GM12892 (cell line): ENCODE data around the gene VDAC1.
"Not testable (repeated sequence)": the region's sequence is repeated elsewhere in the genome, so short reads cannot be mapped to it uniquely, and the experiment has no call there.

Source experiments
- DNase-seq: peaks from one replicate; pipeline ENCODE4 v3.0.0; 2011; ENCODE audit not compliant: insufficient read length
- FAIRE-seq: peaks from 2 replicates; lab custom pipeline; 2011; peaks lifted over from hg19 to GRCh38; lab: Jason Lieb, UNC
- POLR2A ChIP-seq: IDR thresholded peaks from 2 replicates; pipeline ENCODE4 v1.6.1; 2011; ENCODE audit warnings: low read depth, low read length, control low read depth
- POLR2AphosphoS5 ChIP-seq: IDR thresholded peaks from 2 replicates; pipeline ENCODE4 v1.6.1; 2011; ENCODE audit warnings: low read depth, low read length, control low read depth
- TAF1 ChIP-seq: IDR thresholded peaks from 2 replicates; pipeline ENCODE4 v1.6.1; 2011; ENCODE audit warnings: low read depth, mild to moderate bottlenecking, control low read depth, low read length, borderline replicate concordance

The VDAC1 gene

DNA sequence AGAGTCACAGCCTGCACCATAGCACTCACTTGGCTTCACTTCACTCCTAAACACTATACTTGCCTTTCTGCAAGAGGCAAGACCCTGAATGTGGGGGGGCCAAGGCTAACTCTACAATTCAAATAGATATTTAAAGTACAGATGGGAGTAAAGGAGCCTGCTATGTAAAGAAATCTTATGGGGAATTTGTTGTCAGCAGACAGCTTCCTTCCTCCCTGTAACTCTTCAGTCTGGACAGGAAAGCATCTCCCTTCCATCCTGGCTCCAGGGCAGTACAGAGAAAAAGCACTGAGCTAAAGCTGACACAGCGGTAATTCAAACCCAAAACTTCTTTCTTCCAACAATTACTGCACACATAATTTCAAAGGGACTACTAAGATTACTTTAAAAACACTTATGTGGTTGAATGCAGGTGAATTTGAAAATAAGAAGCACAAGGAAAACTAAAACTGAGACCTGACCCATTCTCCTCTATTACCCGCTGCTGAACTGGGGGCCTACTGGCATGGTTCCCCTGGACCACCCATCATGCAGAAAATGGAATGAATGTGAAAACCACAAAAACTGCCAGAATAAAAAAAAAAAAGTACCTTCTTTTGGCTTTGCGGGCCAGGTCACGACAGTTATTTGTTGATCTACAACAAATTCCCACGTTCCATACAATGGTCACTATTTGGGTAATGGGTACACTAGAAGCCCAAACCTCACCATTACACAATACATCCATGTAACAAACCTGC, 13.4 kb downstream of the VDAC1 start:
- TF ChIP-seq TAF1 (no peak), POLR2A (no peak), POLR2AphosphoS5 (no peak)
- no peak for DNase-seq
- no peak for FAIRE-seq

GRCh38 chr5:133990396-133990795, 14.4 kb downstream of the VDAC1 start:
- FAIRE-seq (no peak), DNase-seq (no peak)
- TF ChIP-seq POLR2A (no peak), POLR2AphosphoS5 (no peak), TAF1 (no peak)

- no peak for DNase-seq
- FAIRE-seq: no peak
- no peak for TF ChIP-seq TAF1
- no peak for TF ChIP-seq POLR2A
- TF ChIP-seq POLR2AphosphoS5: no peak
These were observed 19.1 kb downstream of the VDAC1 start for GRCh38 chr5:133985540-133986180.

DNA sequence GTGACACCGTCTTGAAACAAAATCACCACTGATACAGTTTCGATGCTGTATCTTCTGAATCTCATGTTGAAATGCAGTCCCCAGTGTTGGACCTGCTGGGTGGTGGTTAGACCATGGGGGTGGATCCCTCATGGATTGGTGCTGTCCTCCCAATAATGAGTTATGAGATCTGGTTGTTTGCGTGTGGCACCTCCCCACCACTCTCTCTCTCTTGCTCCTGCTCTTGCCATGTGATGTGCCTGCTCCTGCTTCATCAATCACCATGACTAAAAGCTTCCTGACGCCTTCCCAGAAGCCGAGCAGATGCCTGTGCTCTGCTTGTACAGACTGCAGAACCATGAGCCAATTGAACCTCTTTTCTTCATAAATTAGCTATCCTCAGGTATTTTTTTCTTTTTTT, 21.1 kb downstream of the VDAC1 start:
- FAIRE-seq (no peak), DNase-seq (no peak)

GRCh38 chr5:133981714-133982113, 23.1 kb downstream of the VDAC1 start:
- DNase-seq (no peak), FAIRE-seq (no peak)
- TF ChIP-seq TAF1 (no peak), POLR2AphosphoS5 (no peak), POLR2A (no peak)

More for the DNA sequence above, 21.1 kb downstream of the VDAC1 start:
- no peak for TF ChIP-seq POLR2A
- no peak for TF ChIP-seq POLR2AphosphoS5
- no peak for TF ChIP-seq TAF1

- no peak for FAIRE-seq
These were observed 24.1 kb downstream of the VDAC1 start for GRCh38 chr5:133980652-133981051.

GRCh38 chr5:133978943-133979342, 25.8 kb downstream of the VDAC1 start:
- peak; percentile 30 for FAIRE-seq
- no peak for DNase-seq
- no peak for TF ChIP-seq POLR2AphosphoS5
- no peak for TF ChIP-seq TAF1
- no peak for TF ChIP-seq POLR2A

More at GRCh38 chr5:133980652-133981051, 24.1 kb downstream of the VDAC1 start:
- TF ChIP-seq TAF1: no peak
- no peak for TF ChIP-seq POLR2AphosphoS5
- no peak for TF ChIP-seq POLR2A
- no peak for DNase-seq

DNA sequence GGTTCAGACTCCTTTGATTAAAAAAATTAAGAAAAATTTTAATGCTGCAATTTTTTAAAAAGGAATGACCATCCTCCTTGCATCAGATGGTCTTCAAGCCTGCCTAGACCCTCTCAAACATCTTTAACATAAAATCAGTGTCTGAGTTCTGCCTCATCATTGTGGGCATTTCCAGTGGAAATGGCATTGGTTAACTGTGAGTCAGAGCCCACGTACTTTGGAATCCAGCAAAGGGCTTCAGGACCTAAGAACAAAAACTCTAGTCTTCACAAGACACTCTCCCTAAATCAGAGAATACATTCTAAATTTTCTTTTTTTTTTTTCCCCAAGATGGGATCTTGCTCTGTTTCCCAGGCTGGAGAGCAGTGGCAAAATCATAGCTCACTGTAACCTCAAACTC, 26.9 kb downstream of the VDAC1 start:
- no peak for FAIRE-seq
- DNase-seq: no peak
- TF ChIP-seq POLR2AphosphoS5: no peak
- TF ChIP-seq TAF1: no peak
- no peak for TF ChIP-seq POLR2A

DNA sequence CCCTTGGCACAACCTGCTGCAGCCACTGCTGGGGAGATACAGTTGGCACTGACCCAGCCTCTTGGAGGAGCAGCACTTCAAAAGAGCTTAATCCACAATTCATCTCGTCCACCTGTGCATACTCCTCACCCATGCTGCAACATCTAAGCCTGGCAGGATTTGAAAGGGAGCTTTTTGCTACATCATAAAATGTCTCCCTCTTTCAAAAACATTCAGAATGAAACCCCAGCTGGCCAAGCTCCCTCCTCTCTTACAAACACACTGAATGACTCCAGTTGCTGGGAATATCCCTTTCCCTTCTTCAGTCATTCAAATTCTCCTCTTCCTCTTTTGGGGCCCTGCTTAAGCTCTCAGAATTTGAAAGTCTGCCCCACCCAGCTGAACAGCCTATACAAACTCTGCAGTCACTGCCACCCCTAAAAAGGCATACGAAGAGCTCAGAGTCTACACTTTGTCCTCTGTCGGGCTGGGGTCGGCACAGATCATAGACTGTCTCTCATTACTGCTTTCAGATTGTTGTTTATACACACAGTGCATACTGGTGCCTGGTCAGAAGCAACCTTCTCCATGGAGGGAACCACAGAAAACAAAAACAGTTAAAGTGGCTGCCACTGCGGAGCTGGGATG, 27.5 kb downstream of the VDAC1 start:
- FAIRE-seq (peak; percentile 65), DNase-seq (no peak)

DNA sequence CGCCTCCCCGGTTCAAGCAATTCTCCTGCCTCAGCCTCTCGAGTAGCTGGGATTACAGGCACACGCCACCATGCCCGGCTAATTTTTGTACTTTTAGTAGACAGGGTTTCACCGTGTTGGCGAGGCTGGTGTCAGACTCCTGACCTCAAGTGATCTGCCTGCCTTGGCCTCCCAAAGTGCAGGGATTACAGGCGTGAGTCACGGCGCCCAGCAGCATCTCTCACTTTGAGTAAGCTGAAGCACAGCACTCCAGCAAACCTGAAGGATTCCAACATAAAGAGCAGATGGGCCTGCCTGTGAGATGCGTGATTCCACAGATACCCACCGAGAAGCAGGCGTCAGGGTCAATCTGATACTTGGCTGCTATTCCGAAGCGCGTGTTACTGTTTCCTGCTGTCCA, 29.2 kb downstream of the VDAC1 start:
- DNase-seq, FAIRE-seq: not testable (repeated sequence)

More for the DNA sequence above, 27.5 kb downstream of the VDAC1 start:
- TF ChIP-seq POLR2A (0 out of 2 replicates have a peak, but pooled peaks have one; percentile 27), TAF1 (no peak; the same call in 1 of the 2 replicates)

DNA sequence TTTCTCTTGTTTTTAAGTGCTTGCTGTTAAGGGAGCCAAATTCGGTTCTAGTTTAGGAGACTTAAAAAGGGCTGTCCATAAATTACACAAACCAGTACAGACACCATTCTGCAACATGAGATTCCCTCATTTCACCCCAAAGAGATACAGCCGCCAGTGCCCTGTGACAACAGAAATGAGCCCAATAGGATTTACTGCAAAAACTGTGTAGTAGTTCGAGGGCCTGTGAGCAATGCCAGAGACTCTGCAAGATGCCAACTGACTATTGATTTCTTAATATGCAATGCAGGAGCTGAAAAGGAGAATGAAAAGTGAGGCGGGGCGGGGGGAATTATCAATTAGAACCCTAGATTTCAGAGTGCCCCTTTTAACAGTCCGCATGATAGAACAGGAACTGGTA, 30.6 kb downstream of the VDAC1 start:
- DNase-seq: no peak
- no peak for FAIRE-seq
- TF ChIP-seq TAF1 (no peak), POLR2AphosphoS5 (no peak), POLR2A (no peak)

- TF ChIP-seq POLR2AphosphoS5 (no peak), POLR2A (no peak), TAF1 (no peak)
- FAIRE-seq (no peak), DNase-seq (no peak)
These were observed 34.4 kb downstream of the VDAC1 start for GRCh38 chr5:133970325-133970909.
